Sigmoid colon (tissue), 4 donors: ENCODE results near the gene AMER3.

ENCODE experiments used
- EP300 ChIP-seq, 4 donors: sonication (generic); formaldehyde crosslinking; IDR thresholded peaks; one replicate each; pipeline ENCODE4 v1.6.1; 2017; ENCODE audit warnings: antibody characterized with exemption in 4 of 4
- POLR2A ChIP-seq, 2 donors: fragments of 450-650 bp; IDR thresholded peaks; one replicate each; pipeline ENCODE4 v1.6.1; 2016; ENCODE audit warnings: antibody characterized with exemption in 2 of 2, mild to moderate bottlenecking in 2 of 2, moderate library complexity in 2 of 2
- POLR2AphosphoS5 ChIP-seq, 4 donors: sonication (generic); formaldehyde crosslinking; IDR thresholded peaks; one replicate each; pipeline ENCODE4 v1.6.1; 2017; ENCODE audit warnings: antibody characterized with exemption in 4 of 4
- TF ChIP-seq, protein P1 (sequence below), 4 experiments: fragments of 450-650 bp in 3 of 4; fragments of 200-600 bp in 1 of 4; IDR thresholded peaks; one replicate each; pipeline ENCODE4 v1.5.1; 2016 to 2019; ENCODE audit warnings: antibody characterized with exemption in 4 of 4, mild to moderate bottlenecking in 3 of 4, moderate library complexity in 2 of 4

DNA sequence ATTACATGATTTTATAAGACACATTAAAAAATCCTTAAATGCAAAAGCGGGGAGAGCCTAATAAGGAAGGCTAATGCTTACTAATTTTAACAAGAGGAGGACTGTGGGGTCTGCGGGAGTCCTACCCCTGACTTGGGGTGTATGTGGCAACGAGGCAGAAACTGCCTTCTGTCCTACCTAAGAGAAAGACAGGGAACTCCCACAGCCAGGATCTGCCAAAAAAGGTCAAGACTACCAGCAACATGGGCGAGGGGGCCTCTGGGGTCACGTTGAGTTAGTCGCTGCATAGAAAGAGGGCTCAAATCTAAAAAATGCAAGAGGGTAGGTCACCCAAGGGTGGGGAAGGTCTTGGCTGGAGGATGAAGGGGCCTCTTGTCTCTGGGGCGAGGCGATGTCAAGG, 529 bp upstream of the AMER3 start:
- TF ChIP-seq, protein P1, sequence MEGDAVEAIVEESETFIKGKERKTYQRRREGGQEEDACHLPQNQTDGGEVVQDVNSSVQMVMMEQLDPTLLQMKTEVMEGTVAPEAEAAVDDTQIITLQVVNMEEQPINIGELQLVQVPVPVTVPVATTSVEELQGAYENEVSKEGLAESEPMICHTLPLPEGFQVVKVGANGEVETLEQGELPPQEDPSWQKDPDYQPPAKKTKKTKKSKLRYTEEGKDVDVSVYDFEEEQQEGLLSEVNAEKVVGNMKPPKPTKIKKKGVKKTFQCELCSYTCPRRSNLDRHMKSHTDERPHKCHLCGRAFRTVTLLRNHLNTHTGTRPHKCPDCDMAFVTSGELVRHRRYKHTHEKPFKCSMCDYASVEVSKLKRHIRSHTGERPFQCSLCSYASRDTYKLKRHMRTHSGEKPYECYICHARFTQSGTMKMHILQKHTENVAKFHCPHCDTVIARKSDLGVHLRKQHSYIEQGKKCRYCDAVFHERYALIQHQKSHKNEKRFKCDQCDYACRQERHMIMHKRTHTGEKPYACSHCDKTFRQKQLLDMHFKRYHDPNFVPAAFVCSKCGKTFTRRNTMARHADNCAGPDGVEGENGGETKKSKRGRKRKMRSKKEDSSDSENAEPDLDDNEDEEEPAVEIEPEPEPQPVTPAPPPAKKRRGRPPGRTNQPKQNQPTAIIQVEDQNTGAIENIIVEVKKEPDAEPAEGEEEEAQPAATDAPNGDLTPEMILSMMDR (IDR thresholded peaks at IDR 0.05): no peak
- TF ChIP-seq POLR2A (IDR thresholded peaks at IDR 0.05) (no peak), POLR2AphosphoS5 (IDR thresholded peaks at IDR 0.05) (no peak), EP300 (IDR thresholded peaks at IDR 0.05) (no peak)
